HL-60 (cell line): Measurements from ENCODE around the gene ATF3.

Experiments
- DNase-seq, 2 experiments: peaks; one replicate each; pipeline ENCODE4 v3.0.0-alpha.2; 2010 to 2020; ENCODE audit warnings: low read depth in 1 of 2, low spot score in 1 of 2
- H3K27ac ChIP-seq: fragments of 250-450 bp; sonication (Bioruptor Pico); replicated peaks from 2 replicates; pipeline ENCODE4 v1.5.1; 2020; ENCODE audit warnings: mild to moderate bottlenecking, moderate library complexity
- H3K27me3 ChIP-seq: fragments of 250-450 bp; sonication (Bioruptor Pico); 2 replicates; pipeline ENCODE4 v1.5.1; 2021; ENCODE audit warnings: mild to moderate bottlenecking, moderate library complexity; ENCODE audit not compliant: insufficient read depth, poor library complexity, severe bottlenecking
- H3K4me3 ChIP-seq: replicated peaks from 2 replicates; pipeline ENCODE4 v1.5.1; 2011; ENCODE audit warnings: mild to moderate bottlenecking, control low read depth, low read length; ENCODE audit not compliant: insufficient read depth
- GABPA ChIP-seq: IDR thresholded peaks from 2 replicates; pipeline ENCODE4 v1.6.1; 2012; ENCODE audit warnings: low read depth
- POLR2AphosphoS5 ChIP-seq: IDR thresholded peaks from 2 replicates; pipeline ENCODE4 v1.6.1; 2012; ENCODE audit warnings: low read depth
- REST ChIP-seq: IDR thresholded peaks from 2 replicates; pipeline ENCODE4 v1.6.1; 2012; ENCODE audit warnings: low read depth; ENCODE audit not compliant: insufficient replicate concordance
- SPI1 ChIP-seq: IDR thresholded peaks from 2 replicates; pipeline ENCODE4 v1.6.1; 2012; ENCODE audit warnings: low read depth, mild to moderate bottlenecking, borderline replicate concordance
- TF ChIP-seq, protein P1 (sequence below): IDR thresholded peaks from one replicate; pipeline ENCODE4 v1.5.1; 2011; ENCODE audit warnings: low read length, control low read depth, inconsistent platforms; ENCODE audit not compliant: insufficient read depth

Gene ATF3

GRCh38 chr1:212607913-212608391, 609 bp upstream of the ATF3 start:
- TF ChIP-seq REST, result no peak
- TF ChIP-seq GABPA, result no peak
- no peak for TF ChIP-seq POLR2AphosphoS5
- TF ChIP-seq, protein P1, sequence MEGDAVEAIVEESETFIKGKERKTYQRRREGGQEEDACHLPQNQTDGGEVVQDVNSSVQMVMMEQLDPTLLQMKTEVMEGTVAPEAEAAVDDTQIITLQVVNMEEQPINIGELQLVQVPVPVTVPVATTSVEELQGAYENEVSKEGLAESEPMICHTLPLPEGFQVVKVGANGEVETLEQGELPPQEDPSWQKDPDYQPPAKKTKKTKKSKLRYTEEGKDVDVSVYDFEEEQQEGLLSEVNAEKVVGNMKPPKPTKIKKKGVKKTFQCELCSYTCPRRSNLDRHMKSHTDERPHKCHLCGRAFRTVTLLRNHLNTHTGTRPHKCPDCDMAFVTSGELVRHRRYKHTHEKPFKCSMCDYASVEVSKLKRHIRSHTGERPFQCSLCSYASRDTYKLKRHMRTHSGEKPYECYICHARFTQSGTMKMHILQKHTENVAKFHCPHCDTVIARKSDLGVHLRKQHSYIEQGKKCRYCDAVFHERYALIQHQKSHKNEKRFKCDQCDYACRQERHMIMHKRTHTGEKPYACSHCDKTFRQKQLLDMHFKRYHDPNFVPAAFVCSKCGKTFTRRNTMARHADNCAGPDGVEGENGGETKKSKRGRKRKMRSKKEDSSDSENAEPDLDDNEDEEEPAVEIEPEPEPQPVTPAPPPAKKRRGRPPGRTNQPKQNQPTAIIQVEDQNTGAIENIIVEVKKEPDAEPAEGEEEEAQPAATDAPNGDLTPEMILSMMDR, result no peak
- TF ChIP-seq SPI1, result no peak
- Histone ChIP-seq H3K4me3 (peak overlapping the region; percentile 58), H3K27me3 (peaks cover 46% of the 10 kb centered on the region), H3K27ac (no peak overlapping the region)
- no peak for DNase-seq

- DNase-seq, result peak in 1 of 2 experiments; percentile 46
- peak overlapping the region; percentile 58 for H3K4me3 ChIP-seq
- TF ChIP-seq POLR2AphosphoS5 (peak; percentile 34; the same call in 1 of the 2 replicates), GABPA (no peak), REST (no peak), SPI1 (peak; percentile 1; the same call in 1 of the 2 replicates)
- TF ChIP-seq, protein P1, result no peak
- peaks cover 35% of the 10 kb centered on the region for H3K27me3 ChIP-seq
- H3K27ac ChIP-seq, result peak overlapping the region; percentile 79
Measured at GRCh38 chr1:212608959-212609700, 569 bp downstream of the ATF3 start.

- no peak overlapping the region for H3K27ac ChIP-seq
- H3K27me3 ChIP-seq, result peaks cover 33% of the 10 kb centered on the region
- no peak for DNase-seq
- peak overlapping the region; percentile 58 for H3K4me3 ChIP-seq
- TF ChIP-seq SPI1 (no peak), GABPA (no peak), POLR2AphosphoS5 (no peak), REST (no peak)
- TF ChIP-seq, protein P1, result no peak
Measured at GRCh38 chr1:212609701-212610574, 1.4 kb downstream of the ATF3 start.
